Muscle layer of colon (tissue), 2 donors: ENCODE results near the gene ZNF83.
A peak's percentile ranks its signal among the peaks of the same experiment; 100 is the strongest.
"Not testable (repeated sequence)": the region's sequence is repeated elsewhere in the genome, so short reads cannot be mapped to it uniquely, and the experiment has no call there.

Experiments
- H3K27ac ChIP-seq: one replicate; pipeline ENCODE4 v1.7.0; 2013; ENCODE audit warnings: low read depth, mild to moderate bottlenecking, low read length, moderate library complexity
- H3K27me3 ChIP-seq, 2 donors: one replicate each; pipeline ENCODE4 v1.7.0; 2013; ENCODE audit warnings: low read length in 2 of 2, mild to moderate bottlenecking in 2 of 2; ENCODE audit not compliant: insufficient read depth in 2 of 2, control insufficient read depth in 1 of 2
- H3K36me3 ChIP-seq: one replicate; pipeline ENCODE4 v1.7.0; 2013; ENCODE audit warnings: mild to moderate bottlenecking, low read length; ENCODE audit not compliant: insufficient read depth
- H3K4me1 ChIP-seq: one replicate; pipeline ENCODE4 v1.7.0; 2013; ENCODE audit warnings: mild to moderate bottlenecking, low read length; ENCODE audit not compliant: insufficient read depth
- H3K4me3 ChIP-seq, 2 donors: one replicate each; pipeline ENCODE4 v1.7.0; 2013; ENCODE audit warnings: low read length in 2 of 2, low read depth in 1 of 2, mild to moderate bottlenecking in 1 of 2, moderate library complexity in 1 of 2
- H3K9ac ChIP-seq: one replicate; pipeline ENCODE4 v1.7.0; 2013; ENCODE audit warnings: low read length
- H3K9me3 ChIP-seq: one replicate; pipeline ENCODE4 v1.7.0; 2013; ENCODE audit warnings: mild to moderate bottlenecking, low read length
- donor health status: abdominal sarcoma.
- donor health status: Adenocarcinoma of cecum.

The ZNF83 gene

GRCh38 chr19:52638601-52639000 lies 446 bp upstream of the ZNF83 start:
- no peaks in the 10 kb centered on the region for H3K36me3 ChIP-seq
- peaks cover 10% of the 10 kb centered on the region for H3K4me1 ChIP-seq
- H3K9ac ChIP-seq = no peak overlapping the region
- no peaks in the 10 kb centered on the region for H3K9me3 ChIP-seq
- H3K27me3 ChIP-seq = no peaks in the 10 kb centered on the region
- H3K27ac ChIP-seq = peak overlapping the region; percentile 34
- peak overlapping the region; percentile 34 to 93 for H3K4me3 ChIP-seq

- Histone ChIP-seq H3K9ac (no peak overlapping the region), H3K9me3 (no peaks in the 10 kb centered on the region), H3K4me1 (peaks cover 10% of the 10 kb centered on the region), H3K27ac (no peak overlapping the region), H3K4me3 (no peak overlapping the region), H3K27me3 (no peaks in the 10 kb centered on the region), H3K36me3 (no peaks in the 10 kb centered on the region)
Observed at GRCh38 chr19:52635786-52636570, 2.2 kb downstream of the ZNF83 start.

- H3K27me3 ChIP-seq, H3K9me3 ChIP-seq, H3K9ac ChIP-seq, H3K4me3 ChIP-seq, H3K27ac ChIP-seq, H3K4me1 ChIP-seq: not testable (repeated sequence)
- H3K36me3 ChIP-seq = peaks cover 12% of the 10 kb centered on the region
Observed at GRCh38 chr19:52627441-52627840, 10.7 kb downstream of the ZNF83 start.

GRCh38 chr19:52626915-52627314 lies 11.2 kb downstream of the ZNF83 start:
- no peaks in the 10 kb centered on the region for H3K9me3 ChIP-seq
- peaks cover 17% of the 10 kb centered on the region for H3K36me3 ChIP-seq
- no peak overlapping the region for H3K27ac ChIP-seq
- H3K27me3 ChIP-seq = no peaks in the 10 kb centered on the region
- no peak overlapping the region for H3K9ac ChIP-seq
- H3K4me1 ChIP-seq = no peaks in the 10 kb centered on the region
- H3K4me3 ChIP-seq = no peak overlapping the region

- H3K36me3 ChIP-seq = peaks cover 30% of the 10 kb centered on the region
- H3K4me1 ChIP-seq = no peaks in the 10 kb centered on the region
- H3K9ac ChIP-seq = no peak overlapping the region
- H3K9me3 ChIP-seq = no peaks in the 10 kb centered on the region
- H3K27ac ChIP-seq = no peak overlapping the region
- H3K4me3 ChIP-seq = no peak overlapping the region
- H3K27me3 ChIP-seq = no peaks in the 10 kb centered on the region
Observed at GRCh38 chr19:52622261-52622660, 15.9 kb downstream of the ZNF83 start.

GRCh38 chr19:52621376-52621775 lies 16.8 kb downstream of the ZNF83 start:
- H3K36me3 ChIP-seq = peaks cover 33% of the 10 kb centered on the region
- H3K9ac ChIP-seq = no peak overlapping the region
- no peak overlapping the region for H3K27ac ChIP-seq
- no peaks in the 10 kb centered on the region for H3K4me1 ChIP-seq
- H3K27me3 ChIP-seq = no peaks in the 10 kb centered on the region
- no peaks in the 10 kb centered on the region for H3K9me3 ChIP-seq
- no peak overlapping the region for H3K4me3 ChIP-seq

GRCh38 chr19:52613299-52613906 lies 24.8 kb downstream of the ZNF83 start:
- Histone ChIP-seq H3K27me3 (no peaks in the 10 kb centered on the region), H3K27ac (no peak overlapping the region), H3K4me3 (no peak overlapping the region), H3K36me3 (peaks cover 39% of the 10 kb centered on the region), H3K9me3 (no peaks in the 10 kb centered on the region), H3K4me1 (no peaks in the 10 kb centered on the region), H3K9ac (no peak overlapping the region)

GRCh38 chr19:52603558-52604207 lies 34.5 kb downstream of the ZNF83 start:
- Histone ChIP-seq H3K27ac (no peak overlapping the region), H3K4me3 (no peak overlapping the region), H3K36me3 (no peaks in the 10 kb centered on the region)

GRCh38 chr19:52602941-52603340 lies 35.2 kb downstream of the ZNF83 start:
- Histone ChIP-seq H3K9ac (no peak overlapping the region), H3K9me3 (no peaks in the 10 kb centered on the region), H3K4me1 (no peaks in the 10 kb centered on the region), H3K36me3 (no peaks in the 10 kb centered on the region), H3K27ac (no peak overlapping the region), H3K27me3 (no peaks in the 10 kb centered on the region), H3K4me3 (no peak overlapping the region)

More at GRCh38 chr19:52603558-52604207, 34.5 kb downstream of the ZNF83 start:
- Histone ChIP-seq H3K4me1 (no peaks in the 10 kb centered on the region), H3K9ac (no peak overlapping the region), H3K9me3 (no peaks in the 10 kb centered on the region), H3K27me3 (no peaks in the 10 kb centered on the region)

- H3K27ac ChIP-seq, H3K4me1 ChIP-seq, H3K27me3 ChIP-seq, H3K36me3 ChIP-seq, H3K9me3 ChIP-seq: not testable (repeated sequence)
- Histone ChIP-seq H3K9ac (peak overlapping the region; percentile 39), H3K4me3 (peak overlapping the region; percentile 18 to 76)
Observed at GRCh38 chr19:52601974-52602366, 36.2 kb downstream of the ZNF83 start.

GRCh38 chr19:52601025-52601973 lies 36.9 kb downstream of the ZNF83 start:
- Histone ChIP-seq H3K9ac (peak overlapping the region; percentile 39), H3K4me1 (no peaks in the 10 kb centered on the region), H3K36me3 (peaks cover 4% of the 10 kb centered on the region), H3K9me3 (no peaks in the 10 kb centered on the region), H3K27ac (peak overlapping the region; percentile 70), H3K27me3 (no peaks in the 10 kb centered on the region), H3K4me3 (peak overlapping the region; percentile 18 to 76)
